ENCODE results near the gene ZNF664. TPM values are rescaled to one million over a fixed set of nuclear protein-coding genes. Genes with fewer than 3 reads are reported as not detected.

The ZNF664 gene
- total RNA-seq, 1 experiment from 2014 or later = 124 TPM

GRCh38 chr12:124026755-124027745 lies 54.0 kb downstream of the ZNF664 start (continued):
- no peak for TF ChIP-seq ZBTB33 (IDR thresholded peaks at IDR 0.05; ENCODE audit: extremely low read depth, insufficient replicate concordance, low read length)
- peak; percentile 27; the same call in 1 of the 2 replicates for TF ChIP-seq SP1 (IDR thresholded peaks at IDR 0.05; ENCODE audit: low read depth)

GRCh38 chr12:124027753-124028554 lies 54.9 kb downstream of the ZNF664 start:
- no peak overlapping the region for H3K4me3 ChIP-seq (replicated peaks in 1 of 2; ENCODE audit: low read depth in 1 of 2, low read length in 2 of 2)
- ChIA-PET RAD21 (ENCODE audit: low non-redundant PET in 1 of 2, low total read pairs in 2 of 2, uncharacterized antibody in 2 of 2, unreplicated experiment in 2 of 2) (no interaction called here), CTCF (no interaction called here), POLR2A (no interaction called here)
- no peaks in the 10 kb centered on the region for H3K9me2 ChIP-seq (ENCODE audit: insufficient read depth)
- intact Hi-C loops (cut with micrococcal nuclease) = no loop called here
- H3K4me1 ChIP-seq (ENCODE audit: control insufficient read depth in 1 of 2, insufficient read depth in 2 of 2, low read length in 2 of 2) = peaks cover 0 to 22% of the 10 kb centered on the region in 2 experiments; a peak in 2 of 4 replicates
- no peak overlapping the region for H3K4me2 ChIP-seq (ENCODE audit: low read length)
- no TSS peak for BruUV-seq (replicated peaks)
- H3K9me3 ChIP-seq (ENCODE audit: control insufficient read depth in 1 of 2, insufficient read depth in 1 of 2, low read depth in 1 of 2, low read length in 2 of 2) = no peaks in the 10 kb centered on the region
- no peak for ATAC-seq
- H4K20me1 ChIP-seq (ENCODE audit: insufficient read depth) = no peaks in the 10 kb centered on the region
- no peak overlapping the region for H2AFZ ChIP-seq (ENCODE audit: low read depth, low read length, poor library complexity, severe bottlenecking)
- no peak overlapping the region for H3K27ac ChIP-seq (ENCODE audit: low read depth, low read length)
- H3K36me3 ChIP-seq (ENCODE audit: control insufficient read depth in 1 of 2, insufficient read depth in 2 of 2, low read length in 2 of 2) = no peaks in the 10 kb centered on the region
- H3K27me3 ChIP-seq (ENCODE audit: insufficient read depth, low read length) = no peaks in the 10 kb centered on the region
- no peak for DNase-seq (ENCODE audit: low read depth, low spot score)
- no peak overlapping the region for H3K9ac ChIP-seq (ENCODE audit: low read length)
- no peaks in the 10 kb centered on the region for H3K79me2 ChIP-seq (ENCODE audit: insufficient read depth, low read length)
- TF ChIP-seq EZH2phosphoT487 (IDR thresholded peaks at IDR 0.05; ENCODE audit: borderline replicate concordance) = no peak
- TF ChIP-seq ZNF274 (IDR thresholded peaks at IDR 0.05; ENCODE audit: low read depth, low read length) = no peak
- TF ChIP-seq ELF1 (IDR thresholded peaks at IDR 0.05; ENCODE audit: borderline replicate concordance, low read depth) = no peak
- TF ChIP-seq TCF7L2 (IDR thresholded peaks at IDR 0.05; ENCODE audit: borderline replicate concordance, extremely low read depth, insufficient read depth, insufficient read length) = no peak
- TF ChIP-seq REST (IDR thresholded peaks at IDR 0.05; ENCODE audit: low read depth) = no peak
- TF ChIP-seq RAD21 (IDR thresholded peaks at IDR 0.05; ENCODE audit: low read depth) = no peak
- no peak for TF ChIP-seq EZH2 (IDR thresholded peaks at IDR 0.05)
- TF ChIP-seq POLR2AphosphoS5 (IDR thresholded peaks at IDR 0.05; ENCODE audit: low read depth, low read length) = no peak
- no peak for TF ChIP-seq JUND (IDR thresholded peaks at IDR 0.05)
- TF ChIP-seq ZFX (IDR thresholded peaks at IDR 0.05) = no peak
- TF ChIP-seq, protein P1, sequence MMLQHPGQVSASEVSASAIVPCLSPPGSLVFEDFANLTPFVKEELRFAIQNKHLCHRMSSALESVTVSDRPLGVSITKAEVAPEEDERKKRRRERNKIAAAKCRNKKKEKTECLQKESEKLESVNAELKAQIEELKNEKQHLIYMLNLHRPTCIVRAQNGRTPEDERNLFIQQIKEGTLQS (IDR thresholded peaks at IDR 0.05) = no peak
- TF ChIP-seq ZBTB33 (IDR thresholded peaks at IDR 0.05; ENCODE audit: extremely low read depth, insufficient replicate concordance, low read length) = no peak
- no peak for TF ChIP-seq CBX3 (IDR thresholded peaks at IDR 0.05; ENCODE audit: low read depth)

Measured in HCT116 (cell line).